ENCODE data around the gene PTPRM.

- TF ChIP-seq POLR2AphosphoS5 (IDR thresholded peaks at IDR 0.05; ENCODE audit: insufficient read depth, low read depth, low read length): no peak
- TF ChIP-seq, protein P1, sequence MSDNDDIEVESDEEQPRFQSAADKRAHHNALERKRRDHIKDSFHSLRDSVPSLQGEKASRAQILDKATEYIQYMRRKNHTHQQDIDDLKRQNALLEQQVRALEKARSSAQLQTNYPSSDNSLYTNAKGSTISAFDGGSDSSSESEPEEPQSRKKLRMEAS (IDR thresholded peaks at IDR 0.05; ENCODE audit: insufficient read depth, insufficient read length): no peak
Measured at GRCh38 chr18:7607540-7608173, 40.5 kb downstream of the PTPRM start.

Data from endothelial cell of umbilical vein (primary cell).